ENCODE measurements around the gene HEXIM2. TPM values are rescaled to one million over a fixed set of nuclear protein-coding genes. Genes with fewer than 3 reads are reported as not detected.
"Not testable (repeated sequence)": the region's sequence is repeated elsewhere in the genome, so short reads cannot be mapped to it uniquely, and the experiment has no call there.

The HEXIM2 gene
- total RNA-seq, 1 donor from 2014 or later, result 7.8 TPM

GRCh38 chr17:45120558-45120957 lies 41.1 kb upstream of the HEXIM2 start:
- no peaks in the 10 kb centered on the region for H3K9me3 Mint-ChIP-seq
- peaks cover 11% of the 10 kb centered on the region for H3K27me3 Mint-ChIP-seq (ENCODE audit: low read depth)
- intact Hi-C loops (cut with micrococcal nuclease), result no loop called here
- no peak for DNase-seq (ENCODE audit: low spot score)
- no peaks in the 10 kb centered on the region for H3K36me3 Mint-ChIP-seq (ENCODE audit: low read depth)
- H3K4me3 Mint-ChIP-seq (ENCODE audit: low read depth), result no peak overlapping the region
- no peak overlapping the region for H3K27ac Mint-ChIP-seq
- peaks cover 3% of the 10 kb centered on the region for H3K4me1 Mint-ChIP-seq (ENCODE audit: low read depth)

- no peaks in the 10 kb centered on the region for H3K36me3 Mint-ChIP-seq (ENCODE audit: low read depth)
- no peak overlapping the region for H3K27ac Mint-ChIP-seq
- intact Hi-C loops (cut with micrococcal nuclease), result no loop called here
- peaks cover 9% of the 10 kb centered on the region for H3K27me3 Mint-ChIP-seq (ENCODE audit: low read depth)
- H3K4me3 Mint-ChIP-seq (ENCODE audit: low read depth), result no peak overlapping the region
- no peak for DNase-seq (ENCODE audit: low spot score)
- H3K4me1 Mint-ChIP-seq (ENCODE audit: low read depth), result peaks cover 3% of the 10 kb centered on the region
- no peaks in the 10 kb centered on the region for H3K9me3 Mint-ChIP-seq
Measured at GRCh38 chr17:45121055-45121454, 40.6 kb upstream of the HEXIM2 start.

GRCh38 chr17:45123076-45123770 lies 38.5 kb upstream of the HEXIM2 start:
- Mint-ChIP-seq H3K27ac (no peak overlapping the region), H3K4me3 (ENCODE audit: low read depth) (no peak overlapping the region), H3K36me3 (ENCODE audit: low read depth) (no peaks in the 10 kb centered on the region), H3K27me3 (ENCODE audit: low read depth) (peaks cover 9% of the 10 kb centered on the region), H3K9me3 (no peaks in the 10 kb centered on the region), H3K4me1 (ENCODE audit: low read depth) (peaks cover 3% of the 10 kb centered on the region)
- no peak for DNase-seq (ENCODE audit: low spot score)
- intact Hi-C loops (cut with micrococcal nuclease), result no loop called here

GRCh38 chr17:45123930-45124796 lies 37.5 kb upstream of the HEXIM2 start:
- no peaks in the 10 kb centered on the region for H3K9me3 Mint-ChIP-seq
- no peaks in the 10 kb centered on the region for H3K36me3 Mint-ChIP-seq (ENCODE audit: low read depth)
- H3K4me1 Mint-ChIP-seq (ENCODE audit: low read depth), result peaks cover 3% of the 10 kb centered on the region
- intact Hi-C loops (cut with micrococcal nuclease), result no loop called here
- DNase-seq (ENCODE audit: low spot score), result no peak
- no peak overlapping the region for H3K4me3 Mint-ChIP-seq (ENCODE audit: low read depth)
- peaks cover 9% of the 10 kb centered on the region for H3K27me3 Mint-ChIP-seq (ENCODE audit: low read depth)
- peak overlapping the region; percentile 22 for H3K27ac Mint-ChIP-seq

- H3K36me3 Mint-ChIP-seq (ENCODE audit: low read depth); H3K4me3 Mint-ChIP-seq (ENCODE audit: low read depth); H3K27ac Mint-ChIP-seq; H3K4me1 Mint-ChIP-seq (ENCODE audit: low read depth); DNase-seq (ENCODE audit: low spot score); H3K9me3 Mint-ChIP-seq; intact Hi-C loops (cut with micrococcal nuclease); H3K27me3 Mint-ChIP-seq (ENCODE audit: low read depth): not testable (repeated sequence)
Measured at GRCh38 chr17:45124797-45125122, 36.9 kb upstream of the HEXIM2 start.

GRCh38 chr17:45125509-45125908 lies 36.2 kb upstream of the HEXIM2 start:
- Mint-ChIP-seq H3K4me3 (ENCODE audit: low read depth) (no peak overlapping the region), H3K4me1 (ENCODE audit: low read depth) (peaks cover 3% of the 10 kb centered on the region), H3K36me3 (ENCODE audit: low read depth) (no peaks in the 10 kb centered on the region), H3K27me3 (ENCODE audit: low read depth) (peaks cover 12% of the 10 kb centered on the region), H3K9me3 (no peaks in the 10 kb centered on the region), H3K27ac (no peak overlapping the region)
- intact Hi-C loops (cut with micrococcal nuclease), result no loop called here
- no peak for DNase-seq (ENCODE audit: low spot score)

- peaks cover 10% of the 10 kb centered on the region for H3K27me3 Mint-ChIP-seq (ENCODE audit: low read depth)
- no peak overlapping the region for H3K4me3 Mint-ChIP-seq (ENCODE audit: low read depth)
- peaks cover 3% of the 10 kb centered on the region for H3K4me1 Mint-ChIP-seq (ENCODE audit: low read depth)
- no peak overlapping the region for H3K27ac Mint-ChIP-seq
- DNase-seq (ENCODE audit: low spot score), result no peak
- H3K9me3 Mint-ChIP-seq, result no peaks in the 10 kb centered on the region
- H3K36me3 Mint-ChIP-seq (ENCODE audit: low read depth), result no peaks in the 10 kb centered on the region
- intact Hi-C loops (cut with micrococcal nuclease), result no loop called here
Measured at GRCh38 chr17:45127207-45127547, 34.5 kb upstream of the HEXIM2 start.

GRCh38 chr17:45127548-45128300 lies 34.0 kb upstream of the HEXIM2 start:
- Mint-ChIP-seq H3K36me3 (ENCODE audit: low read depth) (no peaks in the 10 kb centered on the region), H3K4me3 (ENCODE audit: low read depth) (no peak overlapping the region), H3K27ac (no peak overlapping the region), H3K9me3 (no peaks in the 10 kb centered on the region), H3K4me1 (ENCODE audit: low read depth) (peaks cover 3% of the 10 kb centered on the region), H3K27me3 (ENCODE audit: low read depth) (peaks cover 10% of the 10 kb centered on the region)
- intact Hi-C loops (cut with micrococcal nuclease), result no loop called here
- no peak for DNase-seq (ENCODE audit: low spot score)

GRCh38 chr17:45128331-45128730 lies 33.3 kb upstream of the HEXIM2 start:
- H3K9me3 Mint-ChIP-seq, result no peaks in the 10 kb centered on the region
- no peak for DNase-seq (ENCODE audit: low spot score)
- H3K27me3 Mint-ChIP-seq (ENCODE audit: low read depth), result peaks cover 8% of the 10 kb centered on the region
- no peak overlapping the region for H3K27ac Mint-ChIP-seq
- intact Hi-C loops (cut with micrococcal nuclease), result no loop called here
- peaks cover 6% of the 10 kb centered on the region for H3K4me1 Mint-ChIP-seq (ENCODE audit: low read depth)
- H3K36me3 Mint-ChIP-seq (ENCODE audit: low read depth), result no peaks in the 10 kb centered on the region
- H3K4me3 Mint-ChIP-seq (ENCODE audit: low read depth), result no peak overlapping the region

- Mint-ChIP-seq H3K9me3 (no peaks in the 10 kb centered on the region), H3K27ac (no peak overlapping the region), H3K4me1 (ENCODE audit: low read depth) (peaks cover 8% of the 10 kb centered on the region), H3K27me3 (ENCODE audit: low read depth) (peaks cover 8% of the 10 kb centered on the region), H3K36me3 (ENCODE audit: low read depth) (no peaks in the 10 kb centered on the region), H3K4me3 (ENCODE audit: low read depth) (no peak overlapping the region)
- no peak for DNase-seq (ENCODE audit: low spot score)
- intact Hi-C loops (cut with micrococcal nuclease), result no loop called here
Measured at GRCh38 chr17:45128989-45129388, 32.7 kb upstream of the HEXIM2 start.

- H3K4me1 Mint-ChIP-seq (ENCODE audit: low read depth), result peaks cover 5% of the 10 kb centered on the region
- no peak for DNase-seq (ENCODE audit: low spot score)
- intact Hi-C loops (cut with micrococcal nuclease), result no loop called here
- H3K36me3 Mint-ChIP-seq (ENCODE audit: low read depth), result no peaks in the 10 kb centered on the region
- H3K27me3 Mint-ChIP-seq (ENCODE audit: low read depth), result peaks cover 8% of the 10 kb centered on the region
- H3K27ac Mint-ChIP-seq, result no peak overlapping the region
- no peak overlapping the region for H3K4me3 Mint-ChIP-seq (ENCODE audit: low read depth)
- no peaks in the 10 kb centered on the region for H3K9me3 Mint-ChIP-seq
Measured at GRCh38 chr17:45129426-45129939, 32.2 kb upstream of the HEXIM2 start.

- DNase-seq (ENCODE audit: low spot score), result no peak
- Mint-ChIP-seq H3K4me3 (ENCODE audit: low read depth) (no peak overlapping the region), H3K27ac (no peak overlapping the region), H3K4me1 (ENCODE audit: low read depth) (peaks cover 5% of the 10 kb centered on the region), H3K9me3 (no peaks in the 10 kb centered on the region), H3K27me3 (ENCODE audit: low read depth) (peaks cover 8% of the 10 kb centered on the region), H3K36me3 (ENCODE audit: low read depth) (no peaks in the 10 kb centered on the region)
- intact Hi-C loops (cut with micrococcal nuclease), result loop anchor here (5.0 kb wide), 2 partner anchors 233 to 353 kb away; partner anchors contain the start of gene EFTUD2
Measured at GRCh38 chr17:45129940-45130680, 31.6 kb upstream of the HEXIM2 start.

Measured in activated T-helper 2 cell treated with anti-CD3 and anti-CD28 coated beads, Interferon-gamma antibody, Interleukin-2, Interleukin-4, amounts not matched to agents 10 μg/mL and 5 μg/mL and 100 μg/mL, durations not matched to agents 14 hours and 24 hours and 36 hours (primary cell).